NCI-H2107 (cell line): ENCODE data around the gene NUP214.

Source experiments
- DNase-seq: peaks from one replicate; lab custom pipeline; 2025; lab: John Stamatoyannopoulos, UW

The NUP214 gene

GRCh38 chr9:131125288-131126058, at the start of gene NUP214:
NUP214 (plus strand) TSS chr9:131125586; CDS start chr9:131125705, 119 bp downstream.
- DNase-seq = peak; percentile 97

GRCh38 chr9:131076347-131077195, 48.8 kb upstream of the NUP214 start:
- no peak for DNase-seq

- no peak for DNase-seq
Measured at GRCh38 chr9:131078427-131079366, 46.7 kb upstream of the NUP214 start.

GRCh38 chr9:131080589-131080988, 44.8 kb upstream of the NUP214 start:
- DNase-seq = no peak

GRCh38 chr9:131081868-131082267, 43.5 kb upstream of the NUP214 start:
- no peak for DNase-seq

- no peak for DNase-seq
Measured at GRCh38 chr9:131082774-131083512, 42.4 kb upstream of the NUP214 start.

- DNase-seq = no peak
Measured at GRCh38 chr9:131084661-131085369, 40.6 kb upstream of the NUP214 start.

- no peak for DNase-seq
Measured at GRCh38 chr9:131085370-131086122, 39.8 kb upstream of the NUP214 start.

- no peak for DNase-seq
Measured at GRCh38 chr9:131087354-131087893, 38.0 kb upstream of the NUP214 start.

- DNase-seq = no peak
Measured at GRCh38 chr9:131090025-131090787, 35.2 kb upstream of the NUP214 start.

- DNase-seq = no peak
Measured at GRCh38 chr9:131091352-131091992, 33.9 kb upstream of the NUP214 start.

GRCh38 chr9:131092030-131092429, 33.4 kb upstream of the NUP214 start:
- no peak for DNase-seq

- no peak for DNase-seq
Measured at GRCh38 chr9:131092548-131093440, 32.6 kb upstream of the NUP214 start.

- DNase-seq = no peak
Measured at GRCh38 chr9:131094015-131094414, 31.4 kb upstream of the NUP214 start.

GRCh38 chr9:131094622-131095021, 30.8 kb upstream of the NUP214 start:
- no peak for DNase-seq

- no peak for DNase-seq
Measured at GRCh38 chr9:131095666-131096268, 29.6 kb upstream of the NUP214 start.
